ENCODE results near the gene PCBP2.

The PCBP2 gene

DNA sequence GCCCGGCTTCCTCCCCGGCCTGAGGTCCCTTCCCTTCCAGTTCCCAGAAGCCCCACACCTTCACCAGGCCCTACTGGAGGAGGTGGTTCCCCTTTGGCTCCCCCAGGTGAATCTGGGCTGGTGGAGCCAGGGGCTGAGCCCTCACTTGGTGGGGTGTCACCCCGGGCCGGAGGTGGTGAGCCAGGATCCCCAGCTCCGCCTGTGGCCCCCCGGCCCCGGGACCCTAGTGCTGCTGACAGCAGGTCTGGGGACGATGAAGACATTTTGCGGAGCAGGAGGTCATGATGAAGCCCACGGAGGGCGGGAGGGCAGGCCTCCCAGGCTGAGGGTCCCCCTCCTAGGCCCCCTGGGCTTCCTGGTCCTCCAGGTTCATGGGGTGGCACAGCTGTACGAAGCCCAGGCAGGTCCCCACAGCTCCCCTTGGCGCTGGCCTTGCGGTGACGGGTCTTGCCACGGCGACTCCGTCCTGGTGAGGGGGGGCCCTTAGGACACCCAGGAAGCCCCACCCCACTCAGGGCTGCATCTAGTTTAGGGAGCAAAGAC lies 30.8 kb downstream of the PCBP2 start:
- H3K36me3 ChIP-seq (ENCODE audit: insufficient read depth) = peaks cover 44% of the 10 kb centered on the region
- TF ChIP-seq, protein P1, sequence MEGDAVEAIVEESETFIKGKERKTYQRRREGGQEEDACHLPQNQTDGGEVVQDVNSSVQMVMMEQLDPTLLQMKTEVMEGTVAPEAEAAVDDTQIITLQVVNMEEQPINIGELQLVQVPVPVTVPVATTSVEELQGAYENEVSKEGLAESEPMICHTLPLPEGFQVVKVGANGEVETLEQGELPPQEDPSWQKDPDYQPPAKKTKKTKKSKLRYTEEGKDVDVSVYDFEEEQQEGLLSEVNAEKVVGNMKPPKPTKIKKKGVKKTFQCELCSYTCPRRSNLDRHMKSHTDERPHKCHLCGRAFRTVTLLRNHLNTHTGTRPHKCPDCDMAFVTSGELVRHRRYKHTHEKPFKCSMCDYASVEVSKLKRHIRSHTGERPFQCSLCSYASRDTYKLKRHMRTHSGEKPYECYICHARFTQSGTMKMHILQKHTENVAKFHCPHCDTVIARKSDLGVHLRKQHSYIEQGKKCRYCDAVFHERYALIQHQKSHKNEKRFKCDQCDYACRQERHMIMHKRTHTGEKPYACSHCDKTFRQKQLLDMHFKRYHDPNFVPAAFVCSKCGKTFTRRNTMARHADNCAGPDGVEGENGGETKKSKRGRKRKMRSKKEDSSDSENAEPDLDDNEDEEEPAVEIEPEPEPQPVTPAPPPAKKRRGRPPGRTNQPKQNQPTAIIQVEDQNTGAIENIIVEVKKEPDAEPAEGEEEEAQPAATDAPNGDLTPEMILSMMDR (conservative IDR thresholded peaks at IDR 0.05; ENCODE audit: low read depth, low read length) = no peak
- peaks cover 23% of the 10 kb centered on the region for H4K20me1 ChIP-seq (ENCODE audit: insufficient read depth)
- H3K9ac ChIP-seq = no peak overlapping the region
- no peak overlapping the region for H2AFZ ChIP-seq (ENCODE audit: low read depth)
- H3K27me3 ChIP-seq (ENCODE audit: insufficient read depth, low read depth) = no peaks in the 10 kb centered on the region
- no peak overlapping the region for H3K4me3 ChIP-seq (IDR thresholded peaks at IDR 0.05; ENCODE audit: insufficient read depth, low read depth, low read length)
- H3K79me2 ChIP-seq (ENCODE audit: insufficient read depth, low read depth) = peaks cover 30% of the 10 kb centered on the region
- peaks cover 46% of the 10 kb centered on the region for H3K4me1 ChIP-seq (ENCODE audit: low read depth, poor library complexity, severe bottlenecking)
- H3K4me2 ChIP-seq = no peak overlapping the region
- H3K27ac ChIP-seq = no peak overlapping the region; the same call in 1 of the 2 replicates

DNA sequence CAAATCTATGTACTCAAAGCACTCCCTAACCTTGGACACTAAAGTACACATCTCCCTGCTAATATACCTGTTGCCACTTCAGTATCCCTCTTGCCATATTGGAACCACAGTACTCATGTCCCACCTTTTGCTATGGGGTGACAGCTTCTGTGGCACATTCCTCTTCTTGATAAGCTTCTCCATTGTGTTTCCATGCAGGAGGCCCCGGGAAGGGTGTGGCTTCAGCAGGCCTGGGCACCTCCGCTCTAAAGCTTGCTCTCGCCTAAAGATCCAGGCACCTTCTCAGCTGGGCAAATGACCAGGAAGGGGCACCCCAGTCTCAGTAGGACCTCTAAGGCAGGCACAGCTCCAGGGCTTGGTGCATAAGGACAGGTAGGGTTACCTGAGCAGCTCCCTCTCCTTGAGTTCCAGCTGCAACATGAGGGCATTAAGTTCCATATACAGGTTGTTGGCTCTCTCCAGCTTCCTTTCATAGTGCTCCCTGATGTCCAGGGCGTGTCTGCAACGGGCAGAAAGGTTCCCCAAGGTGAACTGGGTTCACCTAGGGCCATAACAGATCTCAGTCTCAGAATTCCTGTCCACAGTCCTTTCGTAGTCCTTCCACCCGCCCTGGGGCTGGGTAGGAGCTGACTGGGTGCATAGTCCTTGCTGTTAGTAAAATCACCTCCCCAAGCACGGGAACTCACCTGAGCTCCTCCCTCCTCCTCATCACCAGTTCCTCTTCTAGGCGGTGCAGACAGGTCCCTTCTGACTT lies 31.5 kb downstream of the PCBP2 start:
- peak overlapping the region; percentile 2; the same call in 1 of the 2 replicates for H3K27ac ChIP-seq
- peaks cover 23% of the 10 kb centered on the region for H3K79me2 ChIP-seq (ENCODE audit: insufficient read depth, low read depth)
- H3K4me2 ChIP-seq = no peak overlapping the region
- no peaks in the 10 kb centered on the region for H3K27me3 ChIP-seq (ENCODE audit: insufficient read depth, low read depth)
- H3K4me3 ChIP-seq (IDR thresholded peaks at IDR 0.05; ENCODE audit: insufficient read depth, low read depth, low read length) = no peak overlapping the region
- H2AFZ ChIP-seq (ENCODE audit: low read depth) = no peak overlapping the region
- TF ChIP-seq, protein P1 (conservative IDR thresholded peaks at IDR 0.05; ENCODE audit: low read depth, low read length) = no peak
- peaks cover 37% of the 10 kb centered on the region; the same call in 1 of the 2 replicates for H3K36me3 ChIP-seq (ENCODE audit: insufficient read depth)
- H4K20me1 ChIP-seq (ENCODE audit: insufficient read depth) = peaks cover 17% of the 10 kb centered on the region
- no peak overlapping the region for H3K9ac ChIP-seq
- peaks cover 46% of the 10 kb centered on the region for H3K4me1 ChIP-seq (ENCODE audit: low read depth, poor library complexity, severe bottlenecking)

DNA sequence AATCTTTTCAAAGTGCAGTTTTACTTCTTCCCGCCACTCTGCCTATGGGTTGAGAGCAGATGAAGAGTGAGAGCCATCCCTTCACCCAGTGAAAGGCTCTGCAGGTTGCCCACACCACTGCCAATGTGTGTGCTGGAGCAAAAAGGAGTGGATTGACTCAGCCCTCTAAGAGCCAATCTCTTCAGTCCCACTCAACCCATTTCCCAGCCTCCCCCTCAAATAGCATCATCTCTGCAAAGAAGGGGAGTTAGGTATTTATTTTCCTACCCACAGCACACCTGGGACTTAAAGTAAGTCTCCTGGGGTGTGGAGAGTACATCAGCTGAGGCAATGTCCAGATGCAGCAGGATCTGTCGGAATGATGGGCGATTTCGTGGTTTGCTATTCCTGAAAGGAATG lies 32.1 kb downstream of the PCBP2 start:
- Histone ChIP-seq H3K79me2 (ENCODE audit: insufficient read depth, low read depth) (peaks cover 17% of the 10 kb centered on the region), H3K27ac (no peak overlapping the region; the same call in 1 of the 2 replicates), H2AFZ (ENCODE audit: low read depth) (no peak overlapping the region), H4K20me1 (ENCODE audit: insufficient read depth) (peaks cover 11% of the 10 kb centered on the region), H3K4me2 (no peak overlapping the region), H3K36me3 (ENCODE audit: insufficient read depth) (peaks cover 31% of the 10 kb centered on the region; the same call in 1 of the 2 replicates), H3K4me3 (IDR thresholded peaks at IDR 0.05; ENCODE audit: insufficient read depth, low read depth, low read length) (no peak overlapping the region), H3K4me1 (ENCODE audit: low read depth, poor library complexity, severe bottlenecking) (peaks cover 43% of the 10 kb centered on the region), H3K27me3 (ENCODE audit: insufficient read depth, low read depth) (no peaks in the 10 kb centered on the region), H3K9ac (no peak overlapping the region)
- TF ChIP-seq, protein P1 (conservative IDR thresholded peaks at IDR 0.05; ENCODE audit: low read depth, low read length) = no peak

DNA sequence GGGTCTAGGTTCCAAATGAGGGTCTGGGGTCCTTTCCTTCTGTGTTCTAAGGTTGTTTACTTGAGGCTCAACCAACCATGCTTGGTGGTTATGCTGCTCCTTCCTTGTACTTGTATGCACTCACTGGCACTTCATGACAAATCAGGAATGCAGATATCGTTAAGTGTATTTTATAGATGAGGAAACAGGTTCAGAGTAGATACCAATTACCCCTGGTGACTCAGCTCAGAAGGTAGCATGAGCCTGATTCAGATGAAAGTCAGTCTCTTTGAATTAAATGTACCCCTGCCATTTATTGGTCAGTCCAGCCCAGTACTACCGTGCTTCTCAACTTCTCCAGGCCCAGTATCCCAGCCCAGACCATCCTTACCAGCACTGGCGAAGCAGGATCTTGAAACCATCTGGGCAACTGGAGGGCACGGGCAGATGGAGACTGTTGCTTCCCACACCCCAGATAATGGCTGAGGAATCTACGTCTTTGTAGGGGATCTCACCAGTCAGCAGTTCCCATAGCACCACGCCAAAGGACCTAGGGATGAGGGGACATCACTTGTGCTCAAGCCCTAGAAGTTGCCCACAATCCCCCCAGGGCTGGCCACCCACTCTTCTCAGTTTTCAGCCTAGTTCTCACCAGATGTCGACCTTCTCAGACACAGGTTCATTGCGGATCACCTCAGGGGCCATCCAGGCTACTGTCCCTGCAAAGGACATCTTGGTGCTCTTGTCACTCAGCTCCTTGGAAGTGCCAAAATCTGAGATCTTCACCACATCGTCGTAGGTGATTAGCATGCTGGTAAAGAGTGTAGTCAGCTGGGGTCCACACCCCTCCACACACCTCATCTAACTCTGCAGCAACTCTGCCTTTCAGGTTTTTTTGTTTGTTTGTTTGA lies 33.0 kb downstream of the PCBP2 start:
- TF ChIP-seq, protein P1 (conservative IDR thresholded peaks at IDR 0.05; ENCODE audit: low read depth, low read length) = no peak
- H2AFZ ChIP-seq (ENCODE audit: low read depth) = no peak overlapping the region
- H3K4me2 ChIP-seq = no peak overlapping the region
- H3K4me3 ChIP-seq (IDR thresholded peaks at IDR 0.05; ENCODE audit: insufficient read depth, low read depth, low read length) = no peak overlapping the region
- H4K20me1 ChIP-seq (ENCODE audit: insufficient read depth) = peaks cover 6% of the 10 kb centered on the region
- H3K79me2 ChIP-seq (ENCODE audit: insufficient read depth, low read depth) = peaks cover 7% of the 10 kb centered on the region; the same call in 1 of the 2 replicates
- H3K27ac ChIP-seq = peak overlapping the region; percentile 1; the same call in 1 of the 2 replicates
- H3K27me3 ChIP-seq (ENCODE audit: insufficient read depth, low read depth) = no peaks in the 10 kb centered on the region
- H3K4me1 ChIP-seq (ENCODE audit: low read depth, poor library complexity, severe bottlenecking) = peaks cover 34% of the 10 kb centered on the region
- no peak overlapping the region for H3K9ac ChIP-seq
- H3K36me3 ChIP-seq (ENCODE audit: insufficient read depth) = peaks cover 22% of the 10 kb centered on the region; the same call in 1 of the 2 replicates
